Duodenal mucosa (tissue), 2 donors: ENCODE data around the gene PPM1D.
"Not testable (repeated sequence)": the region's sequence is repeated elsewhere in the genome, so short reads cannot be mapped to it uniquely, and the experiment has no call there.

Experiments
- H3K27ac ChIP-seq: one replicate; pipeline ENCODE4 v1.7.0; 2013; ENCODE audit warnings: low read depth, low read length
- H3K27me3 ChIP-seq, 2 donors: one replicate each; pipeline ENCODE4 v1.7.0; 2013; ENCODE audit warnings: low read length in 2 of 2, control low read depth in 1 of 2; ENCODE audit not compliant: insufficient read depth in 2 of 2, control insufficient read depth in 1 of 2
- H3K36me3 ChIP-seq, 2 donors: one replicate each; pipeline ENCODE4 v1.7.0; 2013; ENCODE audit warnings: low read length in 2 of 2, control low read depth in 1 of 2; ENCODE audit not compliant: insufficient read depth in 2 of 2, control insufficient read depth in 1 of 2
- H3K4me1 ChIP-seq, 2 donors: one replicate each; pipeline ENCODE4 v1.7.0; 2013; ENCODE audit warnings: low read length in 2 of 2, control low read depth in 1 of 2; ENCODE audit not compliant: insufficient read depth in 2 of 2, control insufficient read depth in 1 of 2
- H3K4me3 ChIP-seq, 2 donors: one replicate each; pipeline ENCODE4 v1.7.0; 2013; ENCODE audit warnings: low read length in 2 of 2, low read depth in 1 of 2
- H3K9ac ChIP-seq, 2 donors: one replicate each; pipeline ENCODE4 v1.7.0; 2013; ENCODE audit warnings: low read length in 2 of 2, low read depth in 1 of 2
- H3K9me3 ChIP-seq, 2 donors: one replicate each; pipeline ENCODE4 v1.7.0; 2013; ENCODE audit warnings: low read length in 2 of 2, control low read depth in 1 of 2; ENCODE audit not compliant: control insufficient read depth in 1 of 2

PPM1D gene

GRCh38 chr17:60602871-60603270 lies 2.9 kb downstream of the PPM1D start:
- no peaks in the 10 kb centered on the region for H3K9me3 ChIP-seq
- peak overlapping the region; percentile 92 to 95 for H3K4me3 ChIP-seq
- H3K36me3 ChIP-seq: no peaks in the 10 kb centered on the region
- no peaks in the 10 kb centered on the region for H3K27me3 ChIP-seq
- H3K4me1 ChIP-seq: peaks cover 8 to 23% of the 10 kb centered on the region in 2 donors
- no peak overlapping the region for H3K27ac ChIP-seq
- peak overlapping the region; percentile 60 to 93 for H3K9ac ChIP-seq

DNA sequence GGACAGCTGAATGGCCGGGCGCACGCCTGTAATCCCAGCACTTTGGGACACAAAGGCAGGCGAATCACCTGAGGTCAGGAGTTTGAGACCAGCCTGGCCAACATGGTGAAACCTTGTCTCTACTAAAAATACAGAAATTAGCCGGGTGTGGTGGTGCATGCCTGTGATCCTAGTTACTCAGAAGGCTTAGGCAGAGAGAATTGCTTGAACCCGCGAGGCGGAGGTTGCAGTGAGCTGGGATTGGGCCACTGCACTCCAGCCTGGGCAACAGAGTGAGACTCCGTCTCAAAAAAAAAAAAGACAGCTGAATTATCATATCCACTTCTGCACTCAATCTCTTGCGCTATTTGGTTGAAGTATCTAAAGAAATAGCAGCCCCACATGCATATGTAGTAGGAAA lies 3.5 kb downstream of the PPM1D start:
- not testable (repeated sequence) for H3K27ac ChIP-seq, H3K9me3 ChIP-seq, H3K36me3 ChIP-seq, H3K27me3 ChIP-seq, H3K9ac ChIP-seq, H3K4me3 ChIP-seq
- H3K4me1 ChIP-seq: peaks cover 8 to 23% of the 10 kb centered on the region in 2 donors

- H3K27ac ChIP-seq: no peak overlapping the region
- H3K4me1 ChIP-seq: peaks cover 4 to 16% of the 10 kb centered on the region in 2 donors
- no peak overlapping the region for H3K4me3 ChIP-seq
- H3K27me3 ChIP-seq: no peaks in the 10 kb centered on the region
- H3K9me3 ChIP-seq: no peaks in the 10 kb centered on the region
- no peaks in the 10 kb centered on the region for H3K36me3 ChIP-seq
- no peak overlapping the region for H3K9ac ChIP-seq
Measured at GRCh38 chr17:60604686-60605334, 4.8 kb downstream of the PPM1D start.

DNA sequence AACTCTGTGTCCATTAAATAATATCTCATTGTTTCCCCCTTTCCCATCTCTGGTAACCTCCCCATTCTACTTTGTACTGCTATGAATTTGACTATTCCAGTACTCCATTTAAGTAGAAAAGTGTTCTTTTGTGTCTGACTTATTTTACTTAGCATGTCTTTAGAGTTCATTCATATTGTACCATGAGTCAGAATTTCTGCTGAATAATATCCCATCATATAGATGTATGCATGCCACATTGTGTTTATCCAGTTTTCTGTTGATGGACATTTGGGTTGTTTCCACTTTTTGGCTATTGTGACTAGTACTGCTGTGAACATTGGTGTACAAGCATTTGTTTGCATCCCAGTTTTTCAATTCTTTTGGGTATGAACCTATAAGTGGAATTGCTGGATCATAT lies 6.0 kb downstream of the PPM1D start:
- no peak overlapping the region for H3K9ac ChIP-seq
- H3K4me1 ChIP-seq: peaks cover 4 to 16% of the 10 kb centered on the region in 2 donors
- H3K4me3 ChIP-seq: no peak overlapping the region
- no peaks in the 10 kb centered on the region for H3K9me3 ChIP-seq
- H3K27me3 ChIP-seq: no peaks in the 10 kb centered on the region
- no peak overlapping the region for H3K27ac ChIP-seq
- no peaks in the 10 kb centered on the region for H3K36me3 ChIP-seq

DNA sequence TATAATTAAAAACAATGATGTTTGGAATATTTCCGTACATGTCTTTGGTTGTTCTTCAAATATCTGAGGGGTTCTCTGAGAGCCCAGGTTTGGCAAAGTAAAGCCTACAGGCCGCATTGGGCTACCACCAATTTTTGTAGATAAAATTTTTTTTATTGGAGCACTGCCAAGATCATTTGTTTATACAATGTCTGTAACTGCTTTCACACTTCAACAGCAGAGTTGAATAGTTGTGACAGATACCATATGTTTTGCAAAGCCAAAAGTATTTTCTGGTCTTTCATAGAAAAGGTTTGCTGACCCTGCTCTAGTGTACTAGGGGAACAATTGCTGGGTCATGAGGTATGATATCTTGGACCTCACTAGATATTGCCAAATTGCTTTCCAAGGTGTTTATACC lies 10.5 kb downstream of the PPM1D start:
- Histone ChIP-seq H3K9me3 (no peaks in the 10 kb centered on the region), H3K27ac (no peak overlapping the region), H3K9ac (no peak overlapping the region), H3K4me3 (no peak overlapping the region), H3K27me3 (no peaks in the 10 kb centered on the region), H3K36me3 (no peaks in the 10 kb centered on the region), H3K4me1 (no peaks in the 10 kb centered on the region)

- not testable (repeated sequence) for H3K9me3 ChIP-seq, H3K27me3 ChIP-seq, H3K4me3 ChIP-seq, H3K27ac ChIP-seq, H3K36me3 ChIP-seq, H3K9ac ChIP-seq, H3K4me1 ChIP-seq
Measured at GRCh38 chr17:60611321-60611720, 11.3 kb downstream of the PPM1D start.

- no peaks in the 10 kb centered on the region for H3K4me1 ChIP-seq
- no peaks in the 10 kb centered on the region for H3K9me3 ChIP-seq
- no peak overlapping the region for H3K27ac ChIP-seq
- no peak overlapping the region for H3K4me3 ChIP-seq
- no peaks in the 10 kb centered on the region for H3K27me3 ChIP-seq
- no peak overlapping the region for H3K9ac ChIP-seq
- H3K36me3 ChIP-seq: peaks cover 0 to 5% of the 10 kb centered on the region in 2 donors
Measured at GRCh38 chr17:60613325-60613724, 13.3 kb downstream of the PPM1D start.

GRCh38 chr17:60613796-60614195 lies 13.8 kb downstream of the PPM1D start:
- not testable (repeated sequence) for H3K4me3 ChIP-seq, H3K9me3 ChIP-seq, H3K27me3 ChIP-seq, H3K9ac ChIP-seq, H3K27ac ChIP-seq, H3K36me3 ChIP-seq, H3K4me1 ChIP-seq

- H3K9ac ChIP-seq, H3K36me3 ChIP-seq, H3K4me1 ChIP-seq, H3K27ac ChIP-seq, H3K9me3 ChIP-seq, H3K4me3 ChIP-seq, H3K27me3 ChIP-seq: not testable (repeated sequence)
Measured at GRCh38 chr17:60614247-60614646, 14.3 kb downstream of the PPM1D start.

DNA sequence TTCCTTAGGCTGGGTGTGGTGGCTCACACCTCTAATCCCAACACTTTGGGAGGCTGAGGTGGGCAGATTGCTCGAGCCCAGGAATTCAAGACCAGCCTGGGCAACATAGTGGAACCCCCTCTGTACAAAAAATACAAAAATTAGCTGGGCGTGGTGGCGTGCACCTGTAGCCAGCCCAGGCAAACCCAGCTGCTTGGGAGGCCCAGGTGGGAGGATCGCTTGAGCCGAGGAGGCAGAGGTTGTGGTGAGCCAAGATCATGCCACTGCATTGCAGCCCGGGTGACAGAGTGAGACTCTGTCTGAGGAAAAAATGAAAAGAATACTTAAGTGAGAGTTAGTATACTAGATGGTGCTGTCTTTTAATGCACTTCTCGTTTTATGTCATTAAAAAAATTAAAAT lies 15.1 kb downstream of the PPM1D start:
- no peak overlapping the region for H3K4me3 ChIP-seq
- no peaks in the 10 kb centered on the region for H3K9me3 ChIP-seq
- peaks cover 0 to 5% of the 10 kb centered on the region in 2 donors for H3K36me3 ChIP-seq
- no peaks in the 10 kb centered on the region for H3K4me1 ChIP-seq
- no peak overlapping the region for H3K27ac ChIP-seq
- no peak overlapping the region for H3K9ac ChIP-seq
- no peaks in the 10 kb centered on the region for H3K27me3 ChIP-seq

- H3K27ac ChIP-seq: no peak overlapping the region
- peaks cover 0 to 5% of the 10 kb centered on the region in 2 donors for H3K36me3 ChIP-seq
- H3K4me3 ChIP-seq: no peak overlapping the region
- no peak overlapping the region for H3K9ac ChIP-seq
- H3K9me3 ChIP-seq: no peaks in the 10 kb centered on the region
- no peaks in the 10 kb centered on the region for H3K4me1 ChIP-seq
- no peaks in the 10 kb centered on the region for H3K27me3 ChIP-seq
Measured at GRCh38 chr17:60615840-60616239, 15.8 kb downstream of the PPM1D start.
